Left colon (tissue), 2 donors: ENCODE results near the gene SLC39A7. TPM values are rescaled to one million over a fixed set of nuclear protein-coding genes. Genes with fewer than 3 reads are reported as not detected.
"Not testable (repeated sequence)": the region's sequence is repeated elsewhere in the genome, so short reads cannot be mapped to it uniquely, and the experiment has no call there.

ENCODE experiments used
- ATAC-seq: fragments of 200-7000 bp; cut with Tn5 transposase; one replicate; pipeline ENCODE4 v1.9.1; 2020; ENCODE audit warnings: mild to moderate bottlenecking, moderate library complexity
- DNase-seq, 2 donors: peaks; one replicate each; pipeline ENCODE4 v3.0.0-alpha.2; 2020
- intact Hi-C, 2 donors: fragments of 100-400 bp; cut with DNase I in 1 of 2; cut with micrococcal nuclease in 1 of 2; formaldehyde crosslinking; loops; one replicate each; pipeline versions ENCODE4 v1.11.2 to v1.14.0; 2022; cut with DNase I, micrococcal nuclease
- total RNA-seq, 2 donors: library from RNA; stranded (reverse); fragmentation: NEBNext Ultra II Directional; extraction: Animal tissue kit (Norgen Biotek cat#: 25700); gene quantifications; one replicate each; pipeline ENCODE4 v1.2.1, GENCODE V29; 2021
- donor health status: DM: no; HTN: no; CAD: no.
- donor health status: DM: yes; HTN: yes; CAD: no.

Gene SLC39A7
- total RNA-seq, 2 donors from 2014 or later = 128 to 203 TPM

DNA sequence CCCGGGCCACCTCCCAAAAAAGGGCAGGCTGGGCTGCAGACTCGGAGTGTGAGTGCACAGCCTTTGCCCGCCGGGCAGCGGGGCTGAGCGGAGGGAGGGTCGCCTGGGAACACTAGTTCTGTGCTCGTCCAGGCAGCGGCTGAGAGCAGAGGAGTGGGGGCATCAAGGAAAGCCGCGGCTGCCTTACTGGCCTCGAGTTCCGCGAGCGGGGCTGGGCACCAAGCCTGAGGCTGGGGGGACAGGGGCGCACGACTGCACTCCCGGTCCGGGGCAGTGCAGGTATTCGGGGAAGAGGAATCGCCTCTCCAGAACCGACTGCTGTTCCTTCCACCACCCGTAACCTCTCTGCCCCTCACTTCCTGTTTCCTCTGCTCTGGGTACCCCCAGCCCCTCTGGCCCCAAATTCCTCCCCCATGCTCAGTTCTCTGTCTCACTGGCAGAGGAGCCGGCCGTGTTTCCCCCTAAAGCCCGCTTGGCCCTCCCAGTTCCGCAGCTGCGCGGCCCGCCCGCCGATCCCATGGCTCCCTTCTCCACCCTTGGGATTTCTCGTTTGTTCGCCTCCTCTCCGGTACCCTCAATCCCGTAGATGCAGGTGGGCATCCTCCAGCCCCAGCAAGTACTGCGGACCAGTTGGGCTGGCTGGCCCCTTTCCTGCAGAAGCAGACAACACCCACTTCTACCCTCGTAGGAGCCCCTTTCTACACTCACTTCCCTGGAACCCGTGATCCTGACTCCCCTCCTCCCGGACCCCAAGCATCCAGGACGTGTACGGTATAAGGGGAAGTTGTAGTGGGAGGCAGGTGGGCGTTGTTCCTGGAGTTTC, 12.7 kb downstream of the SLC39A7 start:
- peak in 1 of 2 donors; percentile 39 for DNase-seq
- ATAC-seq = peak; percentile 35
- intact Hi-C loops = no loop called here

DNA sequence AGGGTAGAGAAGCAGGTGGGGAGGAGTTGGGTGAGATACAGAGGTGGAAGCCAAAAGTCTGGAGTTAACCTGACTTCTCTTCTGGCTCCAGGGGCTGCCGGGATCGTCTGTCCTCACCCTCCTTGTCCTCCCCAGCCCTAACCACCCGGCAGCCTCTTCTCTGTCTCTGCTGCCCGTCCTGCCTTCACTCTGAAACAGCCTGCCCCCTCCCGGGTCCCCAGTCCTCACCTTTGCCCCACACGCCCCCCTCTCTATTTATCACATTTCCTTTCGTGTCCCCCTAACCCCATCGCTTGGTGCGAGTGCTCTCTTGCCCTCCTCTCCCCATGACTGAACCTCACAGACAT, 13.3 kb downstream of the SLC39A7 start:
- DNase-seq (no peak), ATAC-seq (peak; percentile 17)
- intact Hi-C loops = no loop called here

DNA sequence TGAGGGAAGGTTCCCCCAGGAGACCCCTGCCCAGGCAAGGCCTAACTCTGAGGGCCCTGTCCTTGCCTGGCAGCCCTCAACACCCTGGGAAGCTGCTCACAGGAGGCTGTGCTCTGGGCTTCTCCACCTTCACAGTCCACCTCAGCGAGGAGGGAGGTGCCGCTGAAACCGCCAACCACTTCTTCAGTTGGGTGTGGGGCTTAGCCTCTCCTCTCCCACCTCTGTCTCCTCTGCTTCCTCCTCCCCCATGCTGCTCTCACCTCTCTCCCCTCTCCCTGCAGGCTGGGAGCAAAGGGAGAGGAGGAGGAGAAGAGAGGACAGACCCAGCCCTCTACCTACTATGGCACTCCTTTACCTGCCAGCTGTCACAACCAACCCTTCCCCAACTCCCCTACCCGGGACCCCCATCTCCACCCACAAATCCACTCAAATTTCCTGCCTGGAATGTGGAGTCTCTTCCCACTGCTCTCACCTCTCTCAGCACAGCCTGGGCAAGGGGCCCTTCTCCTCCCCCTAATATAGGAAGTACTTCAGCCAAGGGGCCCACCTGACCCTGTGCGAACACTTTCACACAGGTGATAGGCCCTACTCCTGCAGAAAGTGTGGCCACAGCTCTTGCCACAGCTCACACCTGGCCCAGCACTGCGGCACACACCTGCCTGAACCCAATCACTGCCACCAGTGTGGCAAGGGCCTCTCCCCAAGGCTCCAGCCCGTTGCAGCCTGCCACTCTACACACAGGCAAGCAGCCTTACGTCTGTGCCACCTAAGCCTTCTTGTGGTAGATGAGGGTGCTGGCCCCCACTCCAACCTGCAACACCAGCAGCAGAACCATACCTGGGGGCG, 14.8 kb downstream of the SLC39A7 start:
- ATAC-seq (no peak), DNase-seq (no peak)
- intact Hi-C loops = no loop called here

DNA sequence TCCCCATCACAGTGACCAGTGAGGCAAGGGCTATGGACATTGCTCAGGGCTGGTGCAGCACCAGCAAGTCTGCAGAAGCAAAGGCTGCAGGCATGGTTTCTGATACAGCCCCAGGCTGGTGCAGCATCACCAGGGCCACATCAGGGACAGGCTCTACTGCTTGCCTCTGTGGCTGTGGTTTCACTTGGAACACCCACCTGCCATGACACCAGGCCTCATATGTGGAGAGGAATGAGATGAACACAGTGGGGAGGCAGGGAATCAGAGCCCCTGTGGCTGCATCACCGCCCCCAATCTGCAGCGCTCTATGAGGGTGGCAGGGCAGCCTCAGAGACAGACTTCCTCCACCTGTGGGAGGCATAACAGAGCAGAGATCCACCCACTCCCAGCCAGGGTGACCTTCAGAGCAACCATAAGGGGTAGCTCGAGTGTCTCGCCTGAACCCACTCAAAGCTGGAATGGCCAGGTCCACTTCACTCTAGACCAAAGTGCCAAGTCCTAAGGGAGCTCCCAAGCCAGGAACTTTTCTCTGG, 15.5 kb downstream of the SLC39A7 start:
- ATAC-seq (no peak), DNase-seq (no peak)
- intact Hi-C loops = no loop called here

DNA sequence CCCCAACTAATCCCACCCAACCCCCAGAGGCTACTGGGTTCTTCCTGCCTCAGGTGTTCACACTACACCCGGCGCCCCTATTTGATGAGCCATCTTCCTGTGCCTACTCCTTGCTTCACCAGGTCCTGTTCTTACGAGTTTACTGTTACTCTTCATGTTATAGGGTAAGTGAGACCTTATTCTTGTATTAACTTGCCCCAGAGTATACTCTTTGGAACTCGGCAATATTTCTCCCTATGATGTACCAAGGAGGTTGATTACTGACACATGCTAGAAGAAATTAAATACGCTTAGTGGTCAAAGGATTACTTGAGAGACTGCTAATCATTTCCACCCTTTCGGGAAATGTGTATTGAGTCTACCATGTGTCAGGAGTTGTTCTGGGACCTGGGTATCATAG, 16.6 kb downstream of the SLC39A7 start:
- ATAC-seq (no peak), DNase-seq (no peak)
- intact Hi-C loops = no loop called here

DNA sequence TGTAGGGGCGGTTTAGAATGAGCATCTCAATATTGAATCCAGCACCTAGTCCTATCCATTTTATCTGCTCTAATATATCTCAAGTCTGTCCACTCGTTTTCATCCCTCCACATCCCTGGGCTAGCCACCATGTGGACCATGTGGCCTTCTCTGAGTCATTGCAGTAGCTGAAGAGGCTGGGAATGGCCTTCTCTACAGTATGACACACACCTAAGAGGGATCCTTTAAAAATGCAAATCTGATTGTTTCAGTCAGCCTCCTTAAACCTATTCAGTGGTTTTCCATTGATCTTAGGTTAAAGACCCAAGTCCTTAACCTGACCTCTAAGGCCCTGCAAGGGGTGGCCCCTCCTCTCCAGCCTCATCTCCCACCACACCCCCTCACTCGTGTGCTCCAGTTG, 17.0 kb downstream of the SLC39A7 start:
- ATAC-seq = no peak
- intact Hi-C loops = no loop called here
- no peak for DNase-seq

DNA sequence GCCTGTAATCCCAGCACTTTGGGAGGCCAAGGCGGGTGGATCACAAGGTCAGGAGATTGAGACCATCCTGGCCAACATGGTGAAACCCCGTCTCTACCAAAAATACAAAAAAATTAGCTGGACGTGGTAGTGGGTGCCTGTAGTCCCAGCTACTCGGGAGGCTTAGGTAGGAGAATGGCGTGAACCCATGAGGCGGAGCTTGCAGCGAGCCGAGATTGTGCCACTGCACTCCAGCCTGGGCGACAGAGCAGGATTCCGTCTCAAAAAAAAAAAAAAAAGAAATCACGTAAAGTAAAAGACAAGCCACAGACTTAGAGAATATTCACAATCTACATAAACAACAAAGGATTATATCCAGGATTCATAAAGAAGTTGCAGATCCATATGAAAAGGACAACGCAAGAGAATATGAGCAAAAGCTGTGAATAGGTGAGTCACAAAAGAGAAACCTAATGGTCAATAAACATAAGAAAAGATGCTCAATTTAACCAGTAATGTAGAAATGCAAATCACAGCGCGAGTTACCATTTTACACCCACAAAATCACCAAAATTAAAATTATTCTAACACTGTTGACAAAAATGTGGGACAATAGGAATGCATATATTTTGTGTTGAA, 25.9 kb downstream of the SLC39A7 start:
- ATAC-seq, intact Hi-C loops: not testable (repeated sequence)

DNA sequence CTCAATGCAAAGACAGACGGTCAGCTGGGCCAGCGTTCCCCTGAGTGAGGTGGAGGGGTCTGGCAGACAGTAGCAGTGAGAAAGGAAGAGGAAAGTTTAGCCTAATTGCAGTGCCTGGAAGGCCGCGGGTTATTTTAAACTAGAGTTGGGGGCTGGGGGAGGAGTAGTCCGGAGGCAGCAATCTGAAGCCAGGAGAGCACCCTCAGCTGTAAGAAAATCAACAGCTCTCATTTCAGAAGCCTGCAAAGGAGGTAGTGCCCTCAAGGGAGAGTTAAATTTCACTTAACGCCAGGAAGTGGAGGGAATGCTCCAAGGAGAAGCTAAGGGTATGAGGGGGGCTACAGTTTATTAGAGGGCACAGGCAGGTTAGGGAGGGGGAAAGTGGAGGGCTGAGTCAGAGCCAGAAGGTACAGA, 34.6 kb downstream of the SLC39A7 start:
- intact Hi-C loops = no loop called here
- DNase-seq = no peak
- ATAC-seq = no peak

More for the DNA sequence above, 25.9 kb downstream of the SLC39A7 start:
- DNase-seq = not testable (repeated sequence)

DNA sequence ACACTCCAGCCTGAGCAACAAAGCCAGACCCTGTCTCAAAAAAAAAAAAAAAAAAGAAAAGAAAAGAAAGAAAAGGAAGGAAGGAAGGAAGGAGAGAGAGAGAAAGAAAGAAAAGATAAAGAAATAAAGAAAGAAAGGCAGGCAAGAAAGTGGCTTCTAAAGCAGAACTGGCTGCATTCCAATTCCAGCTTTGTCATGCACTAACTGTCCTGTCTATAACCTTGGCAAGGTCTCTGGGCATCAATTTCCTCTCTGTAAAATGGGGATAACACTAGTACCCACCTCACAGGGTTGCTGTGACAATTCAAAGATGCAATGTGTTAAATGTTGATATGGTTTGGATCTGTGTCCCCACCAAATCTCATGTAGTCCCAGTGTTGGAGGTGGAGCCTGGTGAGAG, 35.7 kb downstream of the SLC39A7 start:
- DNase-seq (no peak), ATAC-seq (no peak)
- intact Hi-C loops = no loop called here

DNA sequence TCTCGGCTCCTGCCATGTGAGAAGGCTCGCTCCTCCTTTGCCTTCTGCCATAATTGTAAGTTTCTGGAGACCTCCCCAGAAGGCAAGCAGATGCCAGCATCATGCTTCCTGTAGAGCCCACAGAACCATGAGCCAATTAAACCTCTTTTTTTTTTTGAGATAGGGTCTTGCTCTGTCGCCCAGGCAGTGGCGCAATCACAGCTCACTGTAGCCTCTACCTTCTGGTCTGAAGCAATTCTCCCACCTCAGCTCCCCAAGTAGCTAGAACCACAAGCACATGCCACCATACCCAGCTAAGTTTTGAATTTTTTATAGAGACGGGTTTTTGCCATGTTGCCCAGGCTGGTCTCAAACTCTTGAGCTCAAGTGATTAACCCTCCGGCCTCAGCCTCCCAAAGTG, 36.2 kb downstream of the SLC39A7 start:
- ATAC-seq = no peak
- no peak for DNase-seq
- intact Hi-C loops = no loop called here

DNA sequence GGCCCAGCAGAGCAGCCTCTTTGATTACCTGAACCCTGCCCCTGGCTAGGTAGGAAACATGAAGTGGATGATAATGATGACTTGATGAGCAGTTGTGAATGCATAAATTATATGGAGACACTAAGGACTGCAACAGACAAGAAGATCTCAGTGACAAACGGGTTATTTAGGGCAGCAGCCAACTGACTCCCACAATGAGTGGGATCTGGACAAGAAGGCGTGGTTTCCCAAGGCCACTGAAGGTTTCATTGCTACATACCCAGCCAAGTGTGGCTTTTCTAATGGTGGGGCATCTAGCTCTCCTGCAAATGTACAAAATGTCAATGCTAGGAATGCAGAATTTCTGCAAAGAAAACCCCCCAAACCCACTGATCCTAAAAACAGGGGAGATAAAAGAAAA, 37.1 kb downstream of the SLC39A7 start:
- no peak for ATAC-seq
- no peak for DNase-seq
- intact Hi-C loops = no loop called here

DNA sequence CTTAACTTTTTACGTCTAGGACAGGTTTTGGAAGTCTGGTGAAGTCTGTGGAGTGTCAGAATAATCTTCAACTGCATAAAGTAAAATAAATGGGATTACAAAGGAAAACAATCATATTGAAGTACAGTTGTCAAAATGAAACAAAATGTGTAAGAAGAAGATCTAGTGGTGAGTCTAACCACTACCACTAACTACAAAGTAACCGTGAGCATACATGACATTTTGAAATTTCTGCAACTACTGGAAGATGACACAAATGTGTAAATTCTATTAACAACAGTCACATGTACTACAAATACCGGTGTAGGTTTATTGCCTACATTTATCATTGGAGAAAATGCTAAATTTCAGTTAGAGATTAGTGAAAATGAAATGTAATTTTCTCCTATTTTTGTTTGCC, 41.3 kb downstream of the SLC39A7 start:
- intact Hi-C loops = no loop called here
- DNase-seq = no peak
- ATAC-seq = no peak

DNA sequence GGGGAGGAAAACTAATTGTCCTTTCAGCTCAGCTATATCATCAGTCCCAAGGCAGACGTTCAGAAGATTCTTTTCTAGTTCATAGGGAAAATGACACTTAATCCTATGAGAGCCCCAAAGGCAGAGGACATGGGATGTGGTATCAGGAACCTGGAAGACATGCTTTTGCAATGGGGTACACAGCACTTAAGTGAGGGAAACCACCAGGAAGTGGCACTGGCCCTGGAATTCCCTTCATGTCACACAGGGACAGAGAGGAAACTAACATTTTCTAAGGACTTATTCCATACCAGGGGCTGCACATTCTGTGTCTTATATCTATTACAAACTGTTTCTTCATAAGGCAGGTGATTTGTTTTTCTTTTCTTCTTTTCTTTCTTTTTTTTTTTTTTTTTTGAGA, 42.8 kb downstream of the SLC39A7 start:
- intact Hi-C loops = no loop called here
- DNase-seq (no peak), ATAC-seq (no peak)

DNA sequence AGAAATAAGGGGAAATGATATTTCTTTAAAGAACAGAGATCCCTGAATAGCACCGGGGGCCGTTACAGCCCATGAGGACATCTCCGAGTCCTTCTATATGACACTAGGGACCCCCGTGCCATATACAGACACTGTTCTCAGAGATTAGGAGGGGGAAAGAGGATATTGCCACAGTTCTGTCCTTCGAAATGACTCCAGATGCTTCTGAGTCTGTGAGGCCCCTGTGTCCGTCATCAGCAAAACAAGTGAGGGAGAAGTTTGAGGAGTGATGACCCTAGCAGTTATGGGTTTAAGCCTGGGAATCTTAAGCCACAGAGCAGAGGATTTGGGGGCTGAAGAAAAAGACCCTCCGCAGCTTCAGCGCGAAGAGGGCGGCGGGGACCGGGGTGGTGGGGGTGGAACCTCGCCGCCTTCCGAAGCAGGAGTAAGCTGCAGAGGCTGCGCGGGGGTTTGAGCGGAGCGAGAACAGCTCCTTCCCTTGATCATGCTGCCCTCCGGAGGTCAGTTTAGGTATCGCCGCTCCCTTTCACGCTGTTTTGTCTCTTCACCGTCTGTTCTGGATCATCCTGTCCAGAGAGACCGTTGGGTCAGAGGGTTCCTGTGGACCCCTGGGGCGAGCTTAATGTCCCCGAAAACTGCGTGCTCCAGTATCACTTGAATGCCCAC, 47.4 kb downstream of the SLC39A7 start:
- ATAC-seq (peak; percentile 67), DNase-seq (peak; percentile 82 to 94)
- intact Hi-C loops = loop anchor here in 1 of 2 donors (5.0 kb wide), 3 partner anchors 86 to 236 kb away; no protein-coding TSS in a partner anchor

DNA sequence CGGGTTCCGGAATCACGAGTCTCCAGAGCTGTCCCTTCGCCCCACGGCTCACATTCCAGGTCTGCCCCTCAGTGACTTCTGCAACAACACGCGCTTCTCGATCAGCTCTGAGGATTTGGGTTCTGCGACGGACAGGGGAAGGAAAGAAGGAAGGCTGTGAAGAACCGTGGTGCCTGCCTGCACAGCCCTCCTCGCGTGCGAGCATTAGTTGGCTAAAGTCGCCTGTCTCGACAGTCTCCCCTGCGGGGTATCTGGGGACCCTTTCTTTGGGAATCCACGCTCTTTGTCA, 47.9 kb downstream of the SLC39A7 start:
- DNase-seq = no peak
- ATAC-seq = peak; percentile 6
- intact Hi-C loops = loop anchor here in 1 of 2 donors (5.0 kb wide), 3 partner anchors 86 to 236 kb away; no protein-coding TSS in a partner anchor

DNA sequence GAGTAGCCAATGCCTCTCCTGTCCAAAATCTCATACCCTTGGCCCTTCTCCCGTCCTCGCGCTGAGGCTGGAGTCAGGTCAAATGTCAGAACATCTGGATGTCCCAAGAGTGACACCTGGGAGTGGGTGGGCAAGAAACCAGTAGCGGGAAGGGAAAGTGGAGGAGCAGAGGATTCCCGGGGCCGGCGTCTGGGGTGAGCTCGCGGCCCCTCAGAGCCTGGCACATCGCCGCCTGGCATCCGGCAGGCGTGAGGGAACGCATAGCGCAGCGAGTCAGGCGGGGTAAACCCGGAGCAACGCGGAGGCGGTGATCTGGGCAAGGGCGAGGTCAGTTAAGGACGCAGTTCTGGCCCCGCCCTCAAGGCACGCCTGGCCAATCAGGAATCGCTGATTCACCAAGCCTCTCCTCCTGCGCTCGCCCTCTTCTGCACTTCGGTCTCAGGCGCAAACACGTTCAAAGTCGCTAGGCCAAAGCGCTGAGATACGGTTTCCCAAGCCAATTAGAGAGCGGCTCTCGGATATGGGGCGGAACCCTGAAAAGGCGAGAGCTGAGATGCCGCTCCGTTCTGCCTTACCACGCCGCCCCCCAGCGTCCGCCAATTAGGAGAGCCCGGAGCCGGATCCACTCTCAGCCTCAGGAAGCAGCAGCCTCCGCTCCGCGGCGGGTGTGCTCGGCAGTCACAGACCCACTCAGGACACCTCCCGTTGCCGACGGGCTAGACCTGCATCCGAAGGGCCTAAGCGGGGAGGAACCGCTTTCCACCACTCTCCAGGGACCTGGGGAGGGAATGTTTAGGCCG, 48.5 kb downstream of the SLC39A7 start:
- intact Hi-C loops = loop anchor here in 1 of 2 donors (5.0 kb wide), 3 partner anchors 87 to 237 kb away; no protein-coding TSS in a partner anchor
- DNase-seq (peak; percentile 97 to 99), ATAC-seq (peak; percentile 94)

DNA sequence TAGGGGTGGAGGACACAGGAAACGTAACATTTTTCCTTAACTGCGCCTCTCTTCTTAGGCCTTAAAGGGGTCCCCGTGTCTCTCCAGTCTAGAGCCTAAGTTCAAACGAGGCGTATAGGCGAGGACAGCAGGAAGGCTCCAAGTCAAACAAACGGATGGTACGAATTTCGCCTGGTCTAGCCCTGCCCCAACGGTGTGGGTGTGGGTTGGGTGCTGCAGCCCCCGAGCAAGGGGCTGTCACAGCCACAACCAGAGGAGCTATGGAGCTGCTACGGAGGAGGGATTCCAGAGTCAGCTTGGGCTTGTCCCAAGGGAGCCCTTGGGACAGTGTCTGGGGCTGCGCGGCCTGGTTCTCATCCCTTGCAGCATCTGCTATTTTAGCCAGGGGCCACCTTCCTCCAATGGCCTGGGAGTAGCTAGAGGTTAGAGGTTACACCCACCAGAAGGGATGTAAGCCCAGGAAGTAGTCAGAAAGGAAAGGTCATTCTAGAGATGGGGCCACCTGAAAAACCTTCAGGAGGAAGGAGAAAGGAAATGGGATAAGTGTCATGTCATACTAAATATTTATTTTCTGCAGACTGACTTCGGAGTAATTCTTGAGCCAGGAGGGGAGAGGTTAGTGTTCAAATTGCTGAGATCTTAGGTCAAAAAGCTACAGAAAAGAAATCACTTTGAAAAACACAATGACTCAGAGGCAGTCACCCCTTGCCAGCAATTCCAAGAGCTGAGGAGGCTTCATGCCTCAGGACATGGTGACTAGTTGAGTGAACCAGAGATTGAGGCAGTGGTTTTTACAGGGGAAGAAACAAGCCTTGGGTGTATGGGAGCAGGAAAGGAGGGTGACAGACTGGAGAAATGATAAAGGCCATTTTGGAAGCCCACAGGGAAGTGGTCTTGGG, 49.3 kb downstream of the SLC39A7 start:
- intact Hi-C loops = loop anchor here in 1 of 2 donors (5.0 kb wide), 3 partner anchors 88 to 238 kb away; no protein-coding TSS in a partner anchor
- DNase-seq (peak in 1 of 2 donors; percentile 24), ATAC-seq (peak; percentile 0)
